Esophagus muscularis mucosa (tissue), 4 donors: Measurements from ENCODE around the gene PTPRK. TPM values are rescaled to one million over a fixed set of nuclear protein-coding genes. Genes with fewer than 3 reads are reported as not detected.

Source experiments
- DNase-seq: peaks from one replicate; pipeline ENCODE4 v3.0.0-alpha.2; 2017; ENCODE audit errors: extremely low spot score
- H3K27ac ChIP-seq, 4 donors: fragments of 200-600 bp; sonication (generic); replicated peaks in 1 of 4; 1 replicate in 3 of 4; 2 replicates in 1 of 4; pipeline ENCODE4 v1.5.1; 2016 to 2019; ENCODE audit warnings: mild to moderate bottlenecking in 1 of 4
- H3K27me3 ChIP-seq, 4 donors: fragments of 200-600 bp; sonication (generic); one replicate each; pipeline versions ENCODE4 v1.5.1 to v1.6.0; 2016 to 2019
- H3K36me3 ChIP-seq, 4 donors: fragments of 200-600 bp; sonication (generic); one replicate each; pipeline ENCODE4 v1.5.1; 2016 to 2019
- H3K4me1 ChIP-seq, 4 donors: fragments of 200-600 bp; sonication (generic); one replicate each; pipeline ENCODE4 v1.5.1; 2016 to 2019
- H3K4me3 ChIP-seq, 4 donors: fragments of 200-600 bp; sonication (generic); 1 replicate in 2 of 4; 2 replicates in 2 of 4; pipeline ENCODE4 v1.5.1; 2016 to 2019; ENCODE audit warnings: mild to moderate bottlenecking in 4 of 4, moderate library complexity in 1 of 4
- H3K9me3 ChIP-seq, 4 donors: fragments of 200-600 bp; sonication (generic); 1 replicate in 3 of 4; 2 replicates in 1 of 4; pipeline ENCODE4 v1.5.1; 2016 to 2019
- CTCF ChIP-seq, 3 experiments: fragments of 200-600 bp in 2 of 3; fragments of 450-650 bp in 1 of 3; sonication (generic) in 2 of 3; IDR thresholded peaks; one replicate each; pipeline ENCODE4 v1.5.1; 2017 to 2019; ENCODE audit warnings: antibody characterized with exemption in 3 of 3, mild to moderate bottlenecking in 2 of 3, moderate library complexity in 1 of 3
- EP300 ChIP-seq: sonication (generic); formaldehyde crosslinking; IDR thresholded peaks from one replicate; pipeline ENCODE4 v1.6.1; 2017; ENCODE audit warnings: antibody characterized with exemption
- POLR2A ChIP-seq: fragments of 450-650 bp; IDR thresholded peaks from one replicate; pipeline ENCODE4 v1.6.1; 2017; ENCODE audit warnings: antibody characterized with exemption, moderate library complexity, mild to moderate bottlenecking, low read depth
- POLR2AphosphoS5 ChIP-seq, 2 donors: sonication (generic); formaldehyde crosslinking; IDR thresholded peaks; one replicate each; pipeline ENCODE4 v1.6.1; 2017; ENCODE audit warnings: antibody characterized with exemption in 2 of 2
- WGBS: methylation state at CpG from one replicate; pipeline ENCODE4 v1.1.5; 2018; 5-methylcytosine and 5-hydroxymethylcytosine counted together
- intact Hi-C: fragments of 100-400 bp; cut with DNase I; formaldehyde crosslinking; loops from one replicate; pipeline ENCODE4 v1.15.1; 2023
- total RNA-seq, 4 donors: library from RNA; depleted of rRNA; stranded (reverse); fragments of >200 nt; gene quantifications; one replicate each; pipeline versions ENCODE4 v1.1.0 to v1.2.1, GENCODE V29; 2016

PTPRK gene
- total RNA-seq, 4 donors from 2014 or later = 36.8 to 53.1 (median 43.8) TPM

GRCh38 chr6:127959869-127960268, 560.5 kb downstream of the PTPRK start:
- DNase-seq = no peak
- H3K4me1 ChIP-seq = no peaks in the 10 kb centered on the region
- TF ChIP-seq POLR2A (no peak), CTCF (IDR thresholded peaks at IDR 0.05) (no peak)
- no peak overlapping the region for H3K4me3 ChIP-seq
- no peaks in the 10 kb centered on the region for H3K9me3 ChIP-seq
- no peaks in the 10 kb centered on the region for H3K36me3 ChIP-seq
- intact Hi-C loops = no loop called here
- H3K27ac ChIP-seq = no peak overlapping the region
- H3K27me3 ChIP-seq = no peaks in the 10 kb centered on the region
- 94% methylated on average over 3 of the region's 3 CpGs for WGBS

- H3K4me3 ChIP-seq = no peak overlapping the region
- H3K27ac ChIP-seq = no peak overlapping the region
- intact Hi-C loops = no loop called here
- no peaks in the 10 kb centered on the region for H3K9me3 ChIP-seq
- H3K4me1 ChIP-seq = no peaks in the 10 kb centered on the region
- H3K27me3 ChIP-seq = no peaks in the 10 kb centered on the region
- no peak for DNase-seq
- TF ChIP-seq POLR2A (no peak), EP300 (no peak), POLR2AphosphoS5 (IDR thresholded peaks at IDR 0.05) (no peak), CTCF (IDR thresholded peaks at IDR 0.05) (no peak)
- no peaks in the 10 kb centered on the region for H3K36me3 ChIP-seq
- 65% methylated on average over 2 of the region's 2 CpGs for WGBS
Observed at GRCh38 chr6:127956956-127957355, 563.4 kb downstream of the PTPRK start.

- TF ChIP-seq POLR2A (no peak), EP300 (no peak), POLR2AphosphoS5 (IDR thresholded peaks at IDR 0.05) (no peak)
- H3K4me3 ChIP-seq = no peak overlapping the region
- H3K27me3 ChIP-seq = no peaks in the 10 kb centered on the region
- H3K27ac ChIP-seq = no peak overlapping the region
- intact Hi-C loops = no loop called here
- DNase-seq = no peak
- H3K9me3 ChIP-seq = no peaks in the 10 kb centered on the region
- H3K4me1 ChIP-seq = no peaks in the 10 kb centered on the region
- no peaks in the 10 kb centered on the region for H3K36me3 ChIP-seq
- 92% methylated on average over 6 of the region's 6 CpGs for WGBS
Observed at GRCh38 chr6:127956260-127956888, 564.0 kb downstream of the PTPRK start.

- DNase-seq = no peak
- no peaks in the 10 kb centered on the region for H3K36me3 ChIP-seq
- H3K9me3 ChIP-seq = no peaks in the 10 kb centered on the region
- no peak overlapping the region for H3K4me3 ChIP-seq
- intact Hi-C loops = no loop called here
- TF ChIP-seq POLR2A (no peak), CTCF (IDR thresholded peaks at IDR 0.05) (no peak), POLR2AphosphoS5 (IDR thresholded peaks at IDR 0.05) (no peak), EP300 (no peak)
- no peak overlapping the region for H3K27ac ChIP-seq
- H3K4me1 ChIP-seq = no peaks in the 10 kb centered on the region
- no peaks in the 10 kb centered on the region for H3K27me3 ChIP-seq
- WGBS = 98% methylated on average over 4 of the region's 4 CpGs
Observed at GRCh38 chr6:127954082-127954481, 566.3 kb downstream of the PTPRK start.

GRCh38 chr6:127952831-127953230, 567.6 kb downstream of the PTPRK start:
- intact Hi-C loops = no loop called here
- DNase-seq = no peak
- no peaks in the 10 kb centered on the region for H3K27me3 ChIP-seq
- H3K36me3 ChIP-seq = no peaks in the 10 kb centered on the region
- H3K4me1 ChIP-seq = no peaks in the 10 kb centered on the region
- H3K9me3 ChIP-seq = no peaks in the 10 kb centered on the region
- 87% methylated on average over 4 of the region's 4 CpGs for WGBS
- no peak overlapping the region for H3K4me3 ChIP-seq
- no peak for TF ChIP-seq POLR2A
- TF ChIP-seq POLR2AphosphoS5 (IDR thresholded peaks at IDR 0.05) = no peak
- no peak for TF ChIP-seq EP300
- TF ChIP-seq CTCF (IDR thresholded peaks at IDR 0.05) = no peak
- no peak overlapping the region for H3K27ac ChIP-seq
